SK-N-SH (cell line): ENCODE measurements around the gene PBX3.

Source experiments
- CHD2 ChIP-seq: fragments of 150-350 bp; IDR thresholded peaks from 2 replicates; pipeline ENCODE4 v1.6.1; 2018; ENCODE audit warnings: low read length; ENCODE audit not compliant: partially characterized antibody
- EP300 ChIP-seq, 2 experiments: IDR thresholded peaks; 2 replicates each; pipeline versions ENCODE4 v1.4.0 to v1.6.1; 2012; ENCODE audit warnings: borderline replicate concordance in 1 of 2, low read depth in 1 of 2, low read length in 1 of 2
- EZH2phosphoT487 ChIP-seq: fragments of 200-600 bp; sonication (generic); IDR thresholded peaks from 2 replicates; pipeline ENCODE4 v1.6.1; 2017; ENCODE audit warnings: low read depth, mixed run types, mild to moderate bottlenecking, antibody characterized with exemption, moderate library complexity, borderline replicate concordance
- MAX ChIP-seq: IDR thresholded peaks from 2 replicates; pipeline ENCODE4 v1.4.0; 2012; ENCODE audit warnings: low read depth
- NFIC ChIP-seq: IDR thresholded peaks from 2 replicates; pipeline ENCODE4 v1.4.0; 2012; ENCODE audit warnings: borderline replicate concordance
- NRF1 ChIP-seq: IDR thresholded peaks from 2 replicates; pipeline ENCODE4 v1.6.1; 2012; ENCODE audit warnings: low read depth, mild to moderate bottlenecking, low read length
- POLR2AphosphoS5 ChIP-seq: IDR thresholded peaks from 2 replicates; pipeline ENCODE4 v1.6.1; 2012; ENCODE audit warnings: low read depth, low read length
- RFX5 ChIP-seq: IDR thresholded peaks from 2 replicates; pipeline ENCODE4 v1.6.1; 2012; ENCODE audit warnings: mild to moderate bottlenecking, improper control_type of control experiment, low read length
- SMC3 ChIP-seq: IDR thresholded peaks from 2 replicates; pipeline ENCODE4 v1.6.1; 2012; ENCODE audit warnings: low read depth, low read length, improper control_type of control experiment
- USF1 ChIP-seq: IDR thresholded peaks from 2 replicates; pipeline ENCODE4 v1.4.0; 2012; ENCODE audit warnings: low read depth, borderline replicate concordance
- YY1 ChIP-seq: IDR thresholded peaks from 2 replicates; pipeline ENCODE4 v1.4.0; 2012; ENCODE audit warnings: low read depth, mild to moderate bottlenecking
- TF ChIP-seq, protein P1 (sequence below): fragments of 200-600 bp; sonication (generic); IDR thresholded peaks from 2 replicates; pipeline ENCODE4 v1.6.1; 2017; ENCODE audit warnings: antibody characterized with exemption, mild to moderate bottlenecking, moderate library complexity
- TF ChIP-seq, protein P2 (sequence below): IDR thresholded peaks from 2 replicates; pipeline ENCODE4; 2012

DNA sequence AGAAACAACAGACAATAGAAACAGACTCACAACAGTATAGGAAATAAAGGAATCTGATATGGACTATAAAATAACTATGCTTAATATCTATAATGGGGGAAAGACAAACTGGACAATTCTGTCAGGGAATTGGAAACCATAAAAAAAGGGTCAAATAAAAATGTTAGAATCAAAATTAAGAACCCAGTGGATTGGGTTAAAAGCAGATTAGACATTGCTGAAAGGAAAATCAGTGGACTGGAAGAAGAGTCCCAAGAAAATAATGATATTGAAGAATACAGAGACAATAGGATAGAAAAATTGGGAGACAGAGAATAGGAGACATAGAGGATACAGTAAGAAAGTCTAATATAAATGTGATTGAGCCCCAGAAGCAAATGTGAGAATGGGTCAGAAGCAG is 199.2 kb downstream of the PBX3 start:
- TF ChIP-seq, protein P1, sequence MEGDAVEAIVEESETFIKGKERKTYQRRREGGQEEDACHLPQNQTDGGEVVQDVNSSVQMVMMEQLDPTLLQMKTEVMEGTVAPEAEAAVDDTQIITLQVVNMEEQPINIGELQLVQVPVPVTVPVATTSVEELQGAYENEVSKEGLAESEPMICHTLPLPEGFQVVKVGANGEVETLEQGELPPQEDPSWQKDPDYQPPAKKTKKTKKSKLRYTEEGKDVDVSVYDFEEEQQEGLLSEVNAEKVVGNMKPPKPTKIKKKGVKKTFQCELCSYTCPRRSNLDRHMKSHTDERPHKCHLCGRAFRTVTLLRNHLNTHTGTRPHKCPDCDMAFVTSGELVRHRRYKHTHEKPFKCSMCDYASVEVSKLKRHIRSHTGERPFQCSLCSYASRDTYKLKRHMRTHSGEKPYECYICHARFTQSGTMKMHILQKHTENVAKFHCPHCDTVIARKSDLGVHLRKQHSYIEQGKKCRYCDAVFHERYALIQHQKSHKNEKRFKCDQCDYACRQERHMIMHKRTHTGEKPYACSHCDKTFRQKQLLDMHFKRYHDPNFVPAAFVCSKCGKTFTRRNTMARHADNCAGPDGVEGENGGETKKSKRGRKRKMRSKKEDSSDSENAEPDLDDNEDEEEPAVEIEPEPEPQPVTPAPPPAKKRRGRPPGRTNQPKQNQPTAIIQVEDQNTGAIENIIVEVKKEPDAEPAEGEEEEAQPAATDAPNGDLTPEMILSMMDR = no peak
- TF ChIP-seq, protein P2, sequence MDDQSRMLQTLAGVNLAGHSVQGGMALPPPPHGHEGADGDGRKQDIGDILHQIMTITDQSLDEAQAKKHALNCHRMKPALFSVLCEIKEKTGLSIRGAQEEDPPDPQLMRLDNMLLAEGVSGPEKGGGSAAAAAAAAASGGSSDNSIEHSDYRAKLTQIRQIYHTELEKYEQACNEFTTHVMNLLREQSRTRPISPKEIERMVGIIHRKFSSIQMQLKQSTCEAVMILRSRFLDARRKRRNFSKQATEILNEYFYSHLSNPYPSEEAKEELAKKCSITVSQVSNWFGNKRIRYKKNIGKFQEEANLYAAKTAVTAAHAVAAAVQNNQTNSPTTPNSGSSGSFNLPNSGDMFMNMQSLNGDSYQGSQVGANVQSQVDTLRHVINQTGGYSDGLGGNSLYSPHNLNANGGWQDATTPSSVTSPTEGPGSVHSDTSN = no peak
- no peak for TF ChIP-seq EP300 (IDR thresholded peaks at IDR 0.05; ENCODE audit: borderline replicate concordance in 1 of 2, low read depth in 1 of 2, low read length in 1 of 2)
- no peak for TF ChIP-seq YY1
- no peak for TF ChIP-seq EZH2phosphoT487
- TF ChIP-seq NFIC = no peak
- no peak for TF ChIP-seq POLR2AphosphoS5
- TF ChIP-seq RFX5 = no peak
- no peak for TF ChIP-seq USF1
- no peak for TF ChIP-seq MAX
- no peak for TF ChIP-seq NRF1
- no peak for TF ChIP-seq CHD2
- no peak for TF ChIP-seq SMC3
